Measurements from ENCODE around the gene F2RL1. TPM values are rescaled to one million over a fixed set of nuclear protein-coding genes. Genes with fewer than 3 reads are reported as not detected.
"Not testable (repeated sequence)": the region's sequence is repeated elsewhere in the genome, so short reads cannot be mapped to it uniquely, and the experiment has no call there.

F2RL1 gene
- total RNA-seq, 2 donors from 2014 or later = 17.5 to 20.2 TPM

- WGBS, 2 donors = 55 to 66% methylated on average over 3 of the region's 3 CpGs
- no peak for DNase-seq
- ATAC-seq = no peak
Measured at GRCh38 chr5:76807296-76807695, 11.5 kb upstream of the F2RL1 start.

GRCh38 chr5:76808141-76808691 lies 10.6 kb upstream of the F2RL1 start:
- Histone ChIP-seq H3K36me3 (replicated peaks in 1 of 2; ENCODE audit: insufficient read depth in 1 of 2, low read depth in 2 of 2) (no peaks in the 10 kb centered on the region), H3K4me1 (no peaks in the 10 kb centered on the region), H3K9me3 (no peaks in the 10 kb centered on the region), H3K27me3 (no peaks in the 10 kb centered on the region), H3K4me3 (no peak overlapping the region), H3K27ac (no peak overlapping the region)
- ATAC-seq (no peak), DNase-seq (no peak)
- TF ChIP-seq CTCF (IDR thresholded peaks at IDR 0.05) (no peak), POLR2A (IDR thresholded peaks at IDR 0.05) (no peak)
- 66 to 73% methylated on average over 5 of the region's 5 CpGs for WGBS, 2 donors
- intact Hi-C loops (cut with DNase I) = no loop called here

More at GRCh38 chr5:76807296-76807695, 11.5 kb upstream of the F2RL1 start:
- intact Hi-C loops (cut with DNase I) = no loop called here
- Histone ChIP-seq H3K9me3 (no peaks in the 10 kb centered on the region), H3K27me3 (no peaks in the 10 kb centered on the region), H3K4me1 (no peaks in the 10 kb centered on the region), H3K36me3 (replicated peaks in 1 of 2; ENCODE audit: insufficient read depth in 1 of 2, low read depth in 2 of 2) (no peaks in the 10 kb centered on the region), H3K4me3 (no peak overlapping the region), H3K27ac (no peak overlapping the region)
- TF ChIP-seq POLR2A (IDR thresholded peaks at IDR 0.05) = no peak
- no peak for TF ChIP-seq CTCF (IDR thresholded peaks at IDR 0.05)

- Histone ChIP-seq H3K4me1 (no peaks in the 10 kb centered on the region), H3K4me3 (no peak overlapping the region), H3K27ac (no peak overlapping the region), H3K36me3 (replicated peaks in 1 of 2; ENCODE audit: insufficient read depth in 1 of 2, low read depth in 2 of 2) (no peaks in the 10 kb centered on the region), H3K27me3 (no peaks in the 10 kb centered on the region), H3K9me3 (no peaks in the 10 kb centered on the region)
- intact Hi-C loops (cut with DNase I) = no loop called here
- no peak for TF ChIP-seq CTCF (IDR thresholded peaks at IDR 0.05)
- 60 to 63% methylated on average over 4 of the region's 4 CpGs for WGBS, 2 donors
- ATAC-seq = no peak
- no peak for DNase-seq
Measured at GRCh38 chr5:76809141-76809540, 9.7 kb upstream of the F2RL1 start.

- intact Hi-C loops (cut with DNase I) = no loop called here
- no peak overlapping the region for H3K27ac ChIP-seq
- no peaks in the 10 kb centered on the region for H3K9me3 ChIP-seq
- WGBS, 2 donors = 92 to 96% methylated on average over 6 of the region's 6 CpGs
- DNase-seq (no peak), ATAC-seq (no peak)
- no peaks in the 10 kb centered on the region for H3K27me3 ChIP-seq
- H3K36me3 ChIP-seq (replicated peaks in 1 of 2; ENCODE audit: insufficient read depth in 1 of 2, low read depth in 2 of 2) = no peaks in the 10 kb centered on the region
- no peaks in the 10 kb centered on the region for H3K4me1 ChIP-seq
- TF ChIP-seq POLR2A (IDR thresholded peaks at IDR 0.05) (no peak), CTCF (IDR thresholded peaks at IDR 0.05) (no peak)
- no peak overlapping the region for H3K4me3 ChIP-seq
Measured at GRCh38 chr5:76810236-76810635, 8.6 kb upstream of the F2RL1 start.

GRCh38 chr5:76811214-76811613 lies 7.6 kb upstream of the F2RL1 start:
- H3K9me3 ChIP-seq = no peaks in the 10 kb centered on the region
- H3K27me3 ChIP-seq = no peaks in the 10 kb centered on the region
- no peaks in the 10 kb centered on the region for H3K4me1 ChIP-seq
- intact Hi-C loops (cut with DNase I) = no loop called here
- DNase-seq (no peak), ATAC-seq (no peak)
- TF ChIP-seq POLR2A (IDR thresholded peaks at IDR 0.05) (no peak), CTCF (IDR thresholded peaks at IDR 0.05) (no peak)
- H3K27ac ChIP-seq = no peak overlapping the region
- no peak overlapping the region for H3K4me3 ChIP-seq
- WGBS, 2 donors = 83 to 90% methylated on average over 5 of the region's 5 CpGs
- H3K36me3 ChIP-seq (replicated peaks in 1 of 2; ENCODE audit: insufficient read depth in 1 of 2, low read depth in 2 of 2) = no peaks in the 10 kb centered on the region

- intact Hi-C loops (cut with DNase I) = not testable (repeated sequence)
- WGBS, 2 donors = 94% methylated on average over 19 of the region's 32 CpGs; no CpG with 5 or more reads in 1 of the 2 donors
Measured at GRCh38 chr5:76812209-76812608, 6.6 kb upstream of the F2RL1 start.

More at GRCh38 chr5:76812209-76812608, 6.6 kb upstream of the F2RL1 start:
- H3K36me3 ChIP-seq (replicated peaks in 1 of 2; ENCODE audit: insufficient read depth in 1 of 2, low read depth in 2 of 2); H3K4me3 ChIP-seq; H3K27me3 ChIP-seq; H3K9me3 ChIP-seq; H3K27ac ChIP-seq; DNase-seq; H3K4me1 ChIP-seq; ATAC-seq: not testable (repeated sequence)
